HG03196 (cell line): ENCODE measurements around the gene CCDC192.
"Not testable (repeated sequence)": the region's sequence is repeated elsewhere in the genome, so short reads cannot be mapped to it uniquely, and the experiment has no call there.

Experiments used
- ATAC-seq: cut with Tn5 transposase; IDR thresholded peaks from one replicate; pipeline ENCODE4 v1.9.1; 2021; ENCODE audit not compliant: unreplicated experiment

The CCDC192 gene

DNA sequence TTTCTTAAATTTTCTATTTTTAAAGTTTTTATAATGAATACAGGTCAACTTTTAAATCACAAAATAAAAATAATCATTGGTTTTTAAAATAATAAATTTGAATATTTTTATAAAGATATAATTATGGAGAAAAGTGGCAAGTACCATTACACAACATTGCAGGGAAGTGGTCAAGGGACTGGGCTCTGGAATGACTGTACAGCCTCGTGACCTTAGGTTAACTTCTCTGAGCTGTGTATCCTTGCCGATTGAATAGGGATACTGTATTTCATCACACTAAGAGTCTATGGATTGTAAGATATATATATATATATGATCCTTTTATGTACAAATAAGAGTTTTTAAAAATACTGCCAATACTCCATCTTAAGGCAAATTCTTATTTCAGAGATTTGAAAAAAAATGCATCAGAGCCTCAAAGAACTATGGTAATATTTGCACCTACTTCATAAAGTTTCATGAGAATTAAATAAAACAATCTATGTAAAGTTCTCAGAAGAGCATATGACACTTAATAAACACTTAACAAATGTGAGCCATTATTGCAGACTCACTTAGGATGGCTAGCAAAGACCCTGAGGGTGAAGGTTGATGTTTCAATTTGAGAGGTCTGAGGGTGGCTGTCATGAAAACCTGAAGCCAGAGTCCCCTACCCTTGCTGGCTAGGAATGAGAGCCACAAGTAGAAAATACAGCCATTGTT is 136.5 kb downstream of the CCDC192 start:
- peak; percentile 65 for ATAC-seq

DNA sequence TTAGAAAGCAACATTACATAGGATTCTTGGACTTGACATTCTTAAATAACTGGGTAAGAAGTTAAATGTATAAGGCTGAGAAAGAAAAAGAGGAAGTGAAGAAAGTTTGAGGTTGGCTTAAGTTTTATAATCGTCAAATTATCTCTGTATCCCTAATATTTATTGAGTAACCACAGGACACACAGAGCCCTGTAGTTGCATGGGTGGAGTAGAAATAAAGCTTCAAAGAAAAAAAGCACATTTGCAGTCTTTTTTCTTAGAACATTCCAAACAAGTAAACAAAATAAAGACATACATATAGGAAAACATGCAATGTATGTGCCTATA is 137.0 kb downstream of the CCDC192 start:
- peak; percentile 53 for ATAC-seq

DNA sequence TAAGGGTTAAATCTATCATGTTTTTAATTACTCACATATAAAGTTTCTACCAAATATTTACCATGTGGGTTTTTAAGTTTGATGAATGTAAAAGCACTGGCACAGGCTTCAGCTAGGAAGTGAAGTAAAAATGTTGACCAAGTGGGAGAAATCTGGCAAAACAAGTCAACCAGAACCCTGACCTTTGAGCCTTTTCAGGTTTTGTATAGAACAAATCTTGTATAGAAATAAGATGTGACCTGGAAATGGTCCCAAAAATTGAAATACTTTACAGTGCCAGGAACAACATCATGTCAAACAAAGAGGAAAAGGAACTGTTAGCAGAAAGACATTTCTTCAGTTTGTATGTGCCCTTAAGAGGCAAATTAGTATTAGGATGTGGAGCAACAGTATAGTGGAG is 137.6 kb downstream of the CCDC192 start:
- ATAC-seq: no peak

DNA sequence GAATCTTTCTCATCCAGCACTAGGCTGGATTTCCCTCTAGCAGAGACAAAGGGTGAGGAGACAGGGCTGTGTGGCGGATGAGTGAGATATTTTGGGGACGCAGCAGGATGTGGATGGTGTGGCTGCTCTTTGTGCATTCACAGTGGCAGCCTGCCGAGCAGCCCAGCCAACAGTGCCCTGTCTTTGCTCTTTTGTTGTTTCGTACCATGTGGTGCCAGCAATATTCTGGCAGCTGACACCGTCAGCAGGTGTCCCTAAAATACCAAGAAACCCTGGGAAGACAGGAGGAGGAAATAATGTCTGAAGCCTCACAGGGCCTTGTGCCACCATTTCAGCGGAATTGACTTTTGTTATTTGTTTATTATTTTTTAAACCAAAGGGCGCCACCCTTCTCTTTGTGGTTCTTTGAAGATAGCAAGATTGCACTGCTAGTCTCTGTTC is 141.4 kb downstream of the CCDC192 start:
- ATAC-seq: no peak

DNA sequence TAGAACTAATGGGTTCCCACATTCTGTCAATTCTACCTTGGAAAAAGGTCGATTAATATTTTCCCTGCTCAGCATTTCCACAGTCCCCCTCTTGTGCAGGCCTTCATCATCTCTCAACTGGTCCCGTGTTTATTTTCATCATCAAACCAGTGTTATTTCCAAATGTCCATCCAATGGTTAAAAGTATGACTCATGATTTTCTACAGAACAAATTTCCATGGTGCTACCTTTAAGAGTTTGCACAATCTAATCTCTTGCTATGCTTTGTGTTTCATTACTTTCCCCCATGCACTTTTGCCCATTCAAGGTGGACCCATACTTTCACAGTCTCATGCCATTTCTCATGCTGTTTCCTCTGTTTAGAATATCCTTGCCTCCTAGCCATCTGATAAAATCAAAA is 143.7 kb downstream of the CCDC192 start:
- no peak for ATAC-seq

DNA sequence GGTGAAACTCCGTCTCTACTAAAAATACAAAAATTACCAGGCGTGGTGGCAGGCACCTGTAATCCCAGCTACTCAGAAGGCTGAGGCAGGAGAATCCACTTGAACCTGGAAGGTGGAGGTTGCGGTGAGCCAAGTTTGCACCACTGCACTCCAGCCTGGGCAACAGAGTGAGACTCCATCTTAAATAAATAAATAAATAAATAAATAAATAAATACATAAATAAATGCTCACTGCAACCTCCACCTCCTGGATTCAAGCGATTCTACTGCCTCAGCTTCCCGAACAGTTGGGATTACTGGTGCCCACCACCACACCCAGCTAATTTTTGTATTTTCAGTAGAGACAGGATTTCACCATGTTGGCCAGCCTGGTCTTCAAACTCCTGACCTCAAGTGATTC is 144.4 kb downstream of the CCDC192 start:
- not testable (repeated sequence) for ATAC-seq

DNA sequence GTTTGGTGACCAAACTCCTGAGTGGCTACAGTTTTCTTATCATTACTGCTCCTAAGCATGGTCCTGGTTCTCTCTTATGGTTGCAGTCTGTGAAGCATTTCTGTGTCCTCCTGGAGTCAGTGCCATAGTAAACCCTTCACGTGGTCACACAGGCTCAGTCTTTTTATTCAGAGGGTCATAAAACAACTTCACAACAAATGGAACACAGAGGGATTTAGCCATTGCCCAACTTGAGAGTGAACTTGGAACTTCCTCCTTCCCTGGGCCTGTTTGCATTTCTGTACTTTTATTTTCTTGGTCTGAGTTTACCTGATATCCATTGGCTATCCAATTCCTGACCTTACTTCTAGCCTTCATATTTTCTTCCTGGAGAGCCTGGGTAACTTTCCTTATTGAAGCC is 144.9 kb downstream of the CCDC192 start:
- ATAC-seq: no peak

DNA sequence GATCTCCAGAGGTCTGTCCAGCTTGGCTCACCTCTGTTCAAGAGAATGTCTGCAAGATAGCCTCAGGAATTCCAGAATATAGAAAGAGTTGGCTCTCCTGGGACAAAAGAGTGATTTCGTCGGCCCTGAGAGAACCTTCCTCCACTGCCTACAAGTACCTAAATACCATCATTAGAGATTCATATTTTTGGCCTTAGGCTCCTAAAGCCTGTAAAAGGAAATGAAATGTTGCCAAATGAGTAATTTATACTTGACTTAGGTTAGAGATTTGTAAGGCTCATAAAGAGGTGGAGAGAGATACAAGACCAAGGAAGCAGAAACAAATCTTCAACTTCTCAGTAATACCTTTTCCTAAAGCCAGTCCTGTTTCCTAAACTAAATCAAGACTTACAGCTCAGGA is 146.2 kb downstream of the CCDC192 start:
- ATAC-seq: no peak

DNA sequence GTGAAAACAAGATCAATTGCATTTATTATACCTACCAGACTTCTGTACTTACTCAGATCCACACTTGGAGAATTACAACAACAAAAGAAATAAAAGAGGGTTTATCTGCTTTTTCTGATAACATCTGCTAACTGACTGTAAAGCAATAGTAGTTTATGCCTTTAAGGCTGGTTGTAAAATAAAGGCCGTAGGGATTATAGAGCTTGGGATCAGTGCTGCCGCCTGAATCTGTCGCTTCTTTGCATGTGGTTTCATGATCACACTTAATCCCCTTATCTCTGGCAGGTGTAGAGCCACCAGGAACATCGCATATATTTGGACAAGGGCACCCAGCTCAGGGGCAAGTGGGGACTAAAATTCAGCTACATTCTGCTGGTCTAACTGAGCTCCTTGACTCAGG is 146.7 kb downstream of the CCDC192 start:
- ATAC-seq: no peak

DNA sequence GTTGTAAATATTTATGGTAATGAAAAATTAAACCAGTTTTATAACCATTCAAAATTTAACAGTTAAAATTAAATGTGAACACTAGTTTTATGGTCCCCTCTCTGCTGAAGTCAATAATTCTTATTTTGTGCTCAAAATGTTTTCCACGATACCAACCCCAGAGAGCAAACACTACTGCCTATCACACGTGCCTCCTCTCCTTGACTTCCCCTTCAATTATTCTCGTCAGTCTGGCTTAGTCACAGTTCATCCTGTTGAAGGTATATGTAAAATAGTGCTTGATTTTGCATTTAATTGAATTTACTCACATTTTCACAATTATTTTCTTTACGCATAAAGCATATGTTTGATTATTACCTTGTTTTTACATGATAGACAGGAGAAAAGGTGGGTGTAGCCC is 148.8 kb downstream of the CCDC192 start:
- no peak for ATAC-seq

DNA sequence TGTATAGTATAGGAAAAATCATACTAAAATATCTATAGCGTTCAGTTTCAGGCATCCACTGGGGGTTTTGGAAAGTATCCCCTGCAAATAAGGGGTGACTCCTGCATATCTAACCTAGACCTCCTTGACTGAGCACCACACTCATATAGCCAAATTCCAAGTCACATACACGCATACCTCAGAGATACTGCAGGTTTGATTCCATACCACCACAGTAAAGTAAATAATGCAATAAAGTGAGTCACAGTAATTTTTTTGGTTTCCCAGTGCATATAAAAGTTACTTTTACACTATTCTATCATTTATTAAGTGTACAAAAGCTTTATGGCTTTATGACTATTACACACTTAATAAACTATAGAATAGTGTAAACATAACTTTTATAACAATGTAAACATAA is 151.3 kb downstream of the CCDC192 start:
- no peak for ATAC-seq

DNA sequence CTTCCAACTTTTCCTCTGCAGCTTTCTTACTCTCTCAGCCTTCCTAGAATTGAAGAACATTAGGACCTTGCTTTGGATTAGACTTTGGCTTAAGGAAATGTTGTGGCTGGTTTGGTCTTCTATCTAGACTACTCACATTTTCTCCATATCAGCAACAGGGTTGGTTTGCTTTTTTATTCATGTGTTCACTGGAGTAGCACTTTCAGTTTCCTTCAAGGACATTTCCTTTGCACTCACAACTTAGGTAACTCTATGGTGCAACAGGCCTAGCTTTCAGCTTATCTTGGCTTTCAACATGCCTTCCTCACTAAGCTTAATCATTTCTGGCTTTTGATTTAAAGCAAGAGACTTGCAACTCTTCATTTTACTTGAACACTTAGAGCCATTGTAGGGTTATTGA is 153.1 kb downstream of the CCDC192 start:
- peak; percentile 89 for ATAC-seq

DNA sequence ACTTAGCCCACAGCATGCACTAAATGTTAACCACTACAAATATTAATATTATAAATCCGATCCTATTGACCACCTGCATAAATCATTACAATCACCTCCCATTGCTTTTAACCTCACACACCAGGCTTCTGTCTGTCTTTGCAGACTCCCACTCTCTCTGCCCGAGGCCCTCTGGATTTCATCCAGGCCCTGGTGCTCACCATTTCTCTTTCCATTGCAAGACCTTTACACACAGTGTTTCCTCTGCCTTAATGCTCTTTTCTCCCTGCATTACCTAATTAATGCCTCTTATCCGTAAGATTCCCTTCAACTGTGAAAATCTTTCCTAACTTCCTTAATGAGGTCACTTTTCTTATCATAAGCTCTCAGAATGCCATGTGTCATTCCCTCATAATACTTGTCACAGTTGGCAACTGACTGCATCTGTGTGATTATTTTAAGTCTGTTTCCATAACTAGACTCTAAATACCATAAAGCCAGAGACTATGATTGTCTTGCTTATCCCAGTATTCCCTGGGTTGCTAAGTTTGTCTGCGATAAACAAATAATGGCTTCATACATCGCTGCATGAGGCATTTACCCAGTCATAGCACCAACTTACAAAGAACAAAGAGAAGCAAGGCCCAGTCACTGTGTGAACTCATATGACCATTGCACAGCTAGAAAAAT is 155.1 kb downstream of the CCDC192 start:
- ATAC-seq: no peak

DNA sequence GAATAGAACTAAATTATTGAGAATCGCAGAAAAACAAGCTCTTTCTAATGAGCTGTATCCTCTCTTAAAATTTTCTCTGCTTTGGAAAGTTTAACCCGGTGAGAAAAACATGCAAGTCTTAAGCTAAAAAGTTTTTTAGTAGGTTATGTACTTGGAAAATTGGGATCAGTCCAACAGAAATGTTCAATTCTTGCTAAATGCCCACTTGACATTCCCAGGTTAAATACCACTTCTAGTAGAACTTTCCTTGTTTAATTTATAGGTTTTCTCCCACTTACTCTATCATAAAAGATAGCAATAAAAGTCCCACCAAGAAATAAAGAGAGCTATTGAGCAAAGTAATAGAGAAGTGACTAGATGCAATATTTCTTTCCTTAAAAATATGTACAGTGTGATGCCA is 157.1 kb downstream of the CCDC192 start:
- ATAC-seq: no peak

DNA sequence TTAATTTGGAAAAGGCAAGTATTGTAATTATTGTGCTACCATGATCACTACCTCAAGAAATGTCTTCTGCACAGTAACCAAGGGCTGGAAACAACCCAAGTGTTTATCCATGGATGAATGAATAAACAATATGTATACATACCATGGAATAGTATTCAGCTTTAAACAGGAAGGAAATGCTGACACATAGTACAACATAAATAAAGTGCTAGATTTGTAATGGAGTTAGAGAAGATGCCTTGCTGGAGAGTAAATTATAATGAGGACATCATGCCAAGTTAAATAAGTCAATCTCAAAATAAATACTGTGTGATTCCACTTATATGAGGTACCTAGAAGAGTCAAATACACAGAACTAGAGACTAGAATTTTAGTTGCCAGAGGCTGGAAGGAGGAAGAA is 160.0 kb downstream of the CCDC192 start:
- no peak for ATAC-seq

DNA sequence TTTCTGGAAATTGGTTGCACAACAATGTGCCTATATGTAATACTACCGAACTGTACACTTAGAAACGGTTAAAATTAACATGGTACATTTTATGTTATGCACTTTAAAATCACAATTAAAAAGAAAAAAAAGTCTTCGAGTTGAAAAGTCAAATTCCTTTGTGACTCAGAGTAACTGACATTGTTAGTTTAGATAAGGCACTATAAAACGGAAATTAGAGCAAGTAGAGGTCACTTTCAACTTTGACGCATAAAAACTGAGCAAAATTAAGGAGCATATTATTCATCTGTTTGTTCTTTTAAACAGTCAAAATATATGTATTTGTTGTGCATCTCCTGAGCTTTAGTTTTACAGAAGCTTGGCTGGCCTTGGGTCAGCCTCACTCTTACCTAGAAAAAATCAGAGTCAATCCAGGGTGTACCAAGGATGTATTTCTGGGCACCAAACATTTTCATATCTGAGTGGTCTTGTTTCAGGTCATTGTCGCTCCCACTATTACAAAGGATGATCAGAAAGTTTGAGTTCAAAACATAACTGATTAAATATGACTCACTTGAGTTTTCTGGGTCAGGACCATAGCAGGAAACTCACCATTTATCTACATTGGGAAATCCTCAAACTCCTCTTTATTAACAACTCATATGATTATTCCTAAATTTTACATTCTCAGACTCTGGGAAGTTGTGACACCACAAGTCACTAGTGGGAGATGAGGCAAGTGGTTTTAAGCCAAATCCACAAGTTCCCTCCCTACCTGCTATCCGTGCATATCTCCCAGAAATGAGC is 160.6 kb downstream of the CCDC192 start:
- ATAC-seq: no peak

DNA sequence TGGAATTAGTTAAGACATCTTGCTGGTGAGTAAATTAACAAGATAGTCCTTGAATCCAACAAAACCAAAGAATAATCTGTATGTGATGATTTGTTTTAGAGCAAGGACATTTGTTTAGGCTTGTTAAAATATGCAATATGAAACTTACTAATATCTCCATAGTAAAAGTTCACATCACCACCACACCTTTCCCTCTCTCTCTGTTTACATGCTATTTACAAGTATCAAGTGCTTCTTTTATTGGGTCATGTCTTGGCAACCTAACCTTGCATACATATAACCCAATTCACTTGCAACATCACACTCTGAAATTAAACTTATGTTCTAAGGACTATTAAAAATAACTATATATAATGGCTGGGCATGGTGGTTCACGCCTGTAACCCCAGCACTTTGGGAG is 161.3 kb downstream of the CCDC192 start:
- no peak for ATAC-seq

DNA sequence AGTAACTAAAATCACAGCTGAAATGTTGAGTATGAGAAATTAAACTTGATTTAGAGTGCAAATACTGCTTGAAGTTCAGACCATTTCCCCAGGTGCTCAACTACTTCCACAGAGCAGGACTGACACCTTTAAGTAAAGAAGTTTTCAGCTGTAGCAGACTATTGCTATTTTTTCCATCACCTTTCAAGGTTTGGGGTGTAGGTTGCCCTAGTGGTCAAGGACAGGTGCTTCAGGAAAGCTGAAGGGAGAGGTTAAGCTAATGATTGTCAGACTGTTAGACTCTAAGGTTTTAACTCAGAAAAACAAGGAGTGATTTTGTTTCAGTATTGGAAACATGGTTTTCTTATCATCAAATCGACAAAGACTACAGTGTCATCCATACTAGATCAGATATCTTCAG is 162.1 kb downstream of the CCDC192 start:
- no peak for ATAC-seq

DNA sequence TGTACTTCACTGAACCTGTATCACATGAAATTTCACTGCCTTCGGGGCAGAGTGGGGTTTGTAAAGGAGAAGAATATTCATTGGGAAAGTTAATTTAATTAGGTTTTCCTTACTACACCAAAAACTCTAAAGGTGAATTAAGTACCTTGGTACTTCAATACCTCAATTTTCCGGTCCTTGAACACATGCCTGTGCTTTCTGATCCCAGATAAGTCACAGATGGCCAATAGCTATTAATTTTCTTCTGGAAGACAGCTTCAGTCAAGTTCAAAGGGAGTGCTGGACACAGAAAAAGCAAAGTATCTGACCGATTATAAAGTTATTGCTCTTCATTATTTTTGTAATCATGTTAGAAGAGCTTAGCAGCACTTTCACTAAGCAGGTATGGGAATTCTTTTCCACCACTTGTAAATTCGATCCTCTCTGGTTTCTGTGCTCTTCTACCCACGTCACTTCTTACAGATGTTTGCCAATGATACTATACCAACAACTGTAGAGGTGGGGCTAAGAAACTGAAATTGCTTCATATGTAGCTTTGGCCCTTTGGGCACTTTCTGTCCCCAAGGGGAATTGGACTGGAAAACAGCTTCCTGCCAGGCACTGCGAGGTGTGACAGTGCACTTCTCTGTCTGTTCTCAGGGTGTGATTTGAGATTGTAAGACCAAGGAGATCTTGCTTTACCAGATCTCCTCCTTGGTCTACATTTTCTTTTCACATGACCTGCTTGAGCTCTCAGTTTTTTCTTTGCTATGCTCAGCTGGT is 164.0 kb downstream of the CCDC192 start:
- peak; percentile 87 for ATAC-seq

DNA sequence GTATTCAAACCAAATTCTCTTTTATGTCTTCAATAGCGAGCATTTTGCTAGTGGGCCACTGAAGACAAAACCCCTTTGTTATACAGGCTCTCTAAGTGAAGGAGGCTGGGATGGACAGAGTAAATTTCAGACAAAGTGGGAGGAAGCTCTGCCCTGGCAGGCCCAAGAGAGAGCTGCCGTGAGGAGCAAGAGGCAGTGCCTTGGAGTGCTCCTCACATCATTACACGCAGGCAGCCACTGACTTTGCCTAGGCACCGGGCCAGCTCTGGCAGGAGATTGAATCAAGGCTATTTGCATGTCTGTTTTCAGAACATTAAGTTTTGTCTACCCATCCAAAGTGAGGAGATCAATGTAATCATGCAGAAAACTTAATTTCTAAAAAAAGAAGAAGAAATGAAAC is 167.7 kb downstream of the CCDC192 start:
- peak; percentile 25 for ATAC-seq

DNA sequence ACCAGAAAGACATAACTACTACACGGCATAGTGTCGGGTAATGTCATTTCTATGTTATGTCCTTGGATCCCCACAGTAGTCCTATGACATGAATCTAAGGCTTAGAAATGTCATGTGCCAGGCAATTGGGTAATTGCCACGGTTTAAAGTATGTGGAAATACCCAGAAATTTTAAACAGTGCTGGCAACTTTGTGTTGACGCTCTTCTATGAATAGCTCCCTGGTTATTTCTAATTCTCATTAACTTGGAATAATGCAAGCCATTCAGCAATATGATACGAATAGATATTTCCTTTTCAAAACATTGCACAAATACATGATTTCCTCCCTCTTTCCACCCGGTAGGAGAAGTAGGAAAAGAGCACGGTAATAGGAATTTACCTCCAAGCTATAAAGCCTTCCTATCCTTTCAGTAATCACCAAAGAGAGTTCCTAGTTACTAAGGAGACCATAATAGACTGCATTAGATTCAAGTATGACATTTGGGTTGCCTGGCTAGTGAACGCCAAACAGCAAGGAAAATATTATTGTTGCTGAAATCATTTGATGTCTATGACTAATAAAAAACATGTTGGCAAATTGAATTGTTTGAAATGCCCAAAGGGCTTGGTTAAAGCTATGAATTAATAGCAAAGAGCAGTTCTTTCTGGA is 168.4 kb downstream of the CCDC192 start:
- ATAC-seq: no peak
